GM18508 (cell line): ENCODE results near the gene IGFN1.
"Not testable (repeated sequence)": the region's sequence is repeated elsewhere in the genome, so short reads cannot be mapped to it uniquely, and the experiment has no call there.

Source experiments
- ATAC-seq: cut with Tn5 transposase; IDR thresholded peaks from one replicate; pipeline ENCODE4 v1.9.1; 2021; ENCODE audit warnings: moderate number of reproducible peaks; ENCODE audit not compliant: insufficient read depth, unreplicated experiment

IGFN1 gene

DNA sequence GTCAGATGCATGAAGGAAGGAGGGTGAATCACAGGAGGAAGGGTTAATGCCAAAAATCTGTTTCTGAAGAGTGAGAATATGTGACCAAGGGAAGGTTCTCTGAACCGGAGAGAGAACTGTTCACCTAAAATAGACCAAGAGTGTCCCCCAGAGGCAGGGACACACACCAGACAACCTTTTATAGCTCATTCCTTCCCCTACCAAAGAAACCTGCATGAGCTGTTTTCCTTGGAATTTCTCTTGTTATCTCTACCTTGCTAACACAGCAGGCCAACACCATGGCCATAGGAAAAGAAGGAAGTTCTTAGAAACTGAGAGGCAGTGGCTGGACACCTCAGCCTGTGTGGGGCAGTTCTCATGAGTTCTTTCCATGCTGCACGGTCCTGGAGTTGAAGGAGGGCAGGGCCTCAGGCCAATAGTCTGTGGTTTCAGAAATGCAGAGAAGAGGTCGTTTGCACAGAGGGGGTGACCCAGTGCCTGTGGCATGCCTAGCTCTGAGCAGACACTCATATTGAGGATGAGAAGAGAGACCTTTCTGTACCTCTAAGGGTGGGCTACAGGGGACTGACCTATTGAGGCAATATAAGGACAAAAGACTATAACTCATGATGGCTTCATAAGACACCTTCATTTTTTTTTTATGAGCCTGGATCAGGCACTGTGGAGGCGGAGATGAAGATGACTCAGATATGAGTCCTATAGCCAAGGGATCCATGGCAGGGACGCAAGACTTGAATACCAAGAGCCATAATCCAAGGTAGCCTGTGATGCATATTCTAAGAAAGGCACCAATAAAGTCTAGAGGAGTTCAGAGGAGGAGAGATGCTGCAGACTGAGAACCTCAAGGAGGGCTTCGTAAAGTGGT is 39.4 kb downstream of the IGFN1 start:
- ATAC-seq: no peak

DNA sequence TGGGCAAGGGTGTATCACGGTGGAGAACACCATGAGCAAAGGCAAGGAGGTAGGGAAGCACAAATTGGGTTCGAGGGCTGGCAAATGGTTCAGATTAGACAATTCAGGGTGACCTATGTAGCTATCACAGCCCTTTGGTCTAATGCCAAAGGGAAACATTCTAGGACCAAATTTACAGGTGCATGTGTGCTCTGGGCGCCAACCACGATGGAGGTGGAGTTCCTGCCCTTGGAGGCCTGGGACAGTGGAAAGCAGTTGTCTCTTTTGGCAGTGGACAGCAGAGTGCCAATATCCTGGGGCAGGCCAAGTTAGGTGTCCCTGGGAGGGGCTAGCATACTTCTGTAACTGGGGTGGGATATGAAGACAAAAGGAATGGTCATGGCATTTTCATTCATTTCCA is 40.1 kb downstream of the IGFN1 start:
- ATAC-seq: no peak

DNA sequence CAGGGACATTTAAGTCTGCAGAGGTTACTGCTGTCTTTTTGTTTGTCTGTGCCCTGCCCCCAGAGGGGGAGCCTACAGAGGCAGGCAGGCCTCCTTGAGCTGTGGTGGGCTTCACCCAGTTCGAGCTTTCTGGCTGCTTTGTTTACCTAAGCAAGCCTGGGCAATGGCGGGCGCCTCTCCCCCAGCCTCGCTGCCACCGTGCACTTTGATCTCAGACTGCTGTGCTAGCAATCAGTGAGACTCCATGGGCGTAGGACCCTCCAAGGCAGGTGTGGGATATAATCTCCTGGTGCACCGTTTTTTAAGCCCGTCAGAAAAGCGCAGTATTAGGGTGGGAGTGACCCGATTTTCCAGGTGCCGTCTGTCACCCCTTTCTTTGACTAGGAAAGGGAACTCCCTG is 49.0 kb downstream of the IGFN1 start:
- not testable (repeated sequence) for ATAC-seq

DNA sequence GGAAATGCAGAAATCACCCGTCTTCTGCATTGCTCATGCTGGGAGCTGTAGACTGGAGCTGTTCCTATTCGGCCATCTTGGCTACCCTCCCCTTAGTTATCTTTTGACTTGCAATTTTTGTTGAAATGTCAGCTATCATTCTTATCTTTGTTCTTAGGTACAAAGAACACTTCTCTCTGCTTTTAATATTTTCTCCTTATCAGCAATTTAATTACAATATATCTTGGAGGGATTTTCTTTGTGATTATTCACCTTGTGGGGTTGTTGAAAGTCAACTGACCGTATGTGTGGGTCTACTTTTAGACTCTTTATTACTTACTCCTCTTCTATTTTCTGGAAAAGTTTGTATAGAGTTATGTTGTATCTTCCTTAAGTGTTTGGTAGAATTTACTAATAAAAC is 49.5 kb downstream of the IGFN1 start:
- no peak for ATAC-seq

- no peak for ATAC-seq
Measured at GRCh38 chr1:201241736-201242135, 51.1 kb downstream of the IGFN1 start.

GRCh38 chr1:201245082-201245481 is 54.5 kb downstream of the IGFN1 start:
- ATAC-seq: no peak

DNA sequence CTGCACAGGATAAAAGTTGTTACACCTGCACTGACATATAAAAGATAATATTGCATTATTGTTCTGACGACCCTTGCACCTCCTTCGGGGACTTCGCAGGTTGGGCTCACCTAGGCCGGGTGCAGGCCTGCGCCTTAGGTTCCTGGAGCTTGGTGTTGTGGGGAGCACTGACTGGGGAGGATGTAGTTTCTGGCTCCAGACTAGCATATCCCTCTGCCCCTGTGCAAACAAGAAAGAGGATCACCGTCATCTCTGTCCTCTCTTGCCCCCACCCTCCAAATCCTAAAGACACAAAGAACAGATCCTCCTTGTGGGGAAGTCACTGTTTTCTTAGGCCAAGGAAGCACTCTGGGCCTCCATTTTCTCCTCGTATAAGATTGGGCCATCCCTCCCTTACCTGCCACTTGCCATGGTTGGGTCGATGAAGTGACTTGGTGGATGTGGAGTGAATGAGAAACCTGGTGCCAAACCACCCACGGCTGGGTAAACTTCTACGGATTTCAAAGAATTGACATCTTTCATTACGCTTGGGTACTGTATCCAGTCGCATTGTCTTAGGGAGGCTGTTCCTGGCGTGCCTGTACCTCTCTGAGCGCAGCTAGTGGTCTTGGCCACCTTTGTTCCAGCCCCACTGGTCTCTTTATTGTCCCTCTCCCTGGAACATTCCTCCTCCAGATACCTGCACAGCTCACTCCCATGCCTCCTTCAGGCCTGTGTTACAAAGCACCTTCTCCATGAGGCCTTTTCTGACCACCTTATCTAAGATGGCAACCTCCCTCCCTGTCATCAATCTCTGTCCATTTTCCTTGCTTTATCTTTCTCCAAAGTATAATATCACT is 58.3 kb downstream of the IGFN1 start:
- ATAC-seq: no peak

GRCh38 chr1:201250326-201251011 is 59.8 kb downstream of the IGFN1 start:
- no peak for ATAC-seq

DNA sequence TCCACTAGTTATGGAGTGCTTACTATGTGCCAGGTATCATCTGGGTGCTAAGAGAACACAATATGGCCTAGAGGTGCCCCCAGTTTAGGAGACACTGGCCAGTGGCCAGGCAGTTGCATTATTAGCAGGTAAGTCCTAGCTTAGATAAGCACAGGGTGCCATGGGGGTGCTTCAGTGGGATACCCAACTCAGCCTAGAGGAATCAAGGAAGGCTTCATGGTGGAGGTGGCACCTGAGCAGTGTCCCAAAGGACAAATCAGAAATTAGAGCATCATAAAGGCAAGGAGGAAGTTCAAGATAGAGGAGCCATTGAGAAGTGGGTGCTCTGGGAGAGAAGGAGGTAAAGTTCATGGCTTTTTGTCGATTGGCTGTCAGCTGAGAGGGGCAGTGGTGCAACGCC is 60.8 kb downstream of the IGFN1 start:
- no peak for ATAC-seq

DNA sequence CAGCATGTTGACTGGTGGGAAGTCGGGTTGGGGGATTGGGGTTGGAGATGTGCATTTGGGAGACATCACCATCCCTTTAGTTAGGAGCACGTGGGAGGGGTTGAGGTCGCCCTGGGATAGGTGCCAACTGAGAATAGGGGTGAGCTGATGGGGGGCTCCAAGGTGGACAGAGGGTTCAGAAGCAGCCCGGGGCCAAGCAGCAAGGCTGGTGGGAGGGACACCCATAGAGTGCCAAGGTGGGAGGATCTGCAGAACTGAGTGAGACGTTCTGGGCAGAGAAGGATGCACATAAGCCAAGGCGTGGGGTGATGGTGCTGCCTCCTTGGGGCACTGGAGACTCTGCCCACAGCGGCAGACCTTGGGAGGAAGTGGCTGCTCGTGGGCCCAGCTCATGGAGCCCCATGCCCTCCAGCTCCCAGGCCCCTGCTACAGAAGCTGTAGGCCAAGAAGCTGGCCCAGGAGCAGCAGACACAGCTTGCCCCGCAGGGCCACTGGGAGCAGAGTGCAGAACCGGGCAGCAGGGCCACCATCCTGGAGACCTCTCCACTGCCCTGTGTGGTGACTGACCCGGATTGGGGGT is 61.3 kb downstream of the IGFN1 start:
- ATAC-seq: no peak

GRCh38 chr1:201252944-201253371 is 62.3 kb downstream of the IGFN1 start:
- ATAC-seq: no peak

DNA sequence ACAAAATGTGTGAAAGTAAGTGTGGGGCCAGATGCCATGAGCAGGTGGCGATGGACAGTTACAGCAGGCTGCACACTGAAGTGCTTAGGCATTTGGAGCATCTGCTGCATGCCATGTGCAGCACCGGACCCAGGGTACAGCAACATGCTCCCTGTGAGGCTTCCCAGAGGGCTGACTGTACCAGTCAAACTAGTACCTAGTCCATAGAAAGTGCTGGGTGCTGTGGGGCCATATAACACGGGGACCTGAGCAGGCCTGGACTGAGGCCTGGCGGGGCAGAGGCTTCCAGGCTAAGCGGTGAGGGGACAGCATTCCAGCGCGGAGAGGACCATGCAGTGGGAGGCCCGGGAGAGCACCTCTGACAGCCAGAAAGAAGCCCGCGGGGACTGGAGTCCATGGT is 62.8 kb downstream of the IGFN1 start:
- ATAC-seq: no peak

- ATAC-seq: no peak
Measured at GRCh38 chr1:201253906-201254624, 63.4 kb downstream of the IGFN1 start.

DNA sequence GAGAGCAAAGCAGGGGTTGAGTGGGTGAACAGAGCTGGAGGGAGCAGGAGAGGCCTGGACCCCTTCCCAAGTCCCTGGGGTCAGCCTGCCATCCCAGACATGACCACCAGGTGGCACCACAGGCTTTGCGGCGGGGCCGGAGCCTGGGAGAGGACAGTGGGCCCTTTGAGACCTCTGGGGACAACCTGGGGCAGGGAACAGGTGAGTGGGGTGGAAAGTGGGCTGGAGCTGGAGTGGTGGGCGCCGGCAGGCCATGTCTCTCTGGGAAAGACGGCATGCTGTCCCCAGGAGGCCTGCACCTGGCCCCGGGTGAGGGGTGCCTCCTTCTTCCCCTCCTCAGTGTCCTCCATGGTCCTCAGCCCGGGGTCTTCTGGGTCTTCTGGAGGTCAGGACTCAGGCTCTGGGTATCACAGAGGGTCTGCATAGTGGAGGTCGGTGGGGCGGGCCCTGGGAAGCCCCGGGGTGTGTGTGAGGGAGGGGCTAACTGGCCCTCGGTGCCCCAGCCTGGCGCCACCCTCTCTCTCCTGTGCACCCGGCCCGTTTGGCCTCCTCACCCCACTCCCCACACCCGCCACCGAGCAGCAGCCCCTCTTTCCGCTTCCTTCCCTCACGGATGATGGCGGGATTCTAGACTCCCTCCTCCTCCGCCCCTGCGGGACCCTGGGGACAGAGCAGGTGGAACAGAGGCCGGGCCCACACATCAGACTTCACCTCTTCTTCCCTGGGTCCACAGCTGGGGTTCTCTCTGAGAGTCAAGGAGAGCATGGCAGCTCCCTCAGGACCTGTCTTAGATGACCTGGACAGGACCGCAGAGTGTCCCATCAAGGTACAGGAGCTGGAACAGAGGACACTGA is 64.2 kb downstream of the IGFN1 start:
- ATAC-seq: no peak

DNA sequence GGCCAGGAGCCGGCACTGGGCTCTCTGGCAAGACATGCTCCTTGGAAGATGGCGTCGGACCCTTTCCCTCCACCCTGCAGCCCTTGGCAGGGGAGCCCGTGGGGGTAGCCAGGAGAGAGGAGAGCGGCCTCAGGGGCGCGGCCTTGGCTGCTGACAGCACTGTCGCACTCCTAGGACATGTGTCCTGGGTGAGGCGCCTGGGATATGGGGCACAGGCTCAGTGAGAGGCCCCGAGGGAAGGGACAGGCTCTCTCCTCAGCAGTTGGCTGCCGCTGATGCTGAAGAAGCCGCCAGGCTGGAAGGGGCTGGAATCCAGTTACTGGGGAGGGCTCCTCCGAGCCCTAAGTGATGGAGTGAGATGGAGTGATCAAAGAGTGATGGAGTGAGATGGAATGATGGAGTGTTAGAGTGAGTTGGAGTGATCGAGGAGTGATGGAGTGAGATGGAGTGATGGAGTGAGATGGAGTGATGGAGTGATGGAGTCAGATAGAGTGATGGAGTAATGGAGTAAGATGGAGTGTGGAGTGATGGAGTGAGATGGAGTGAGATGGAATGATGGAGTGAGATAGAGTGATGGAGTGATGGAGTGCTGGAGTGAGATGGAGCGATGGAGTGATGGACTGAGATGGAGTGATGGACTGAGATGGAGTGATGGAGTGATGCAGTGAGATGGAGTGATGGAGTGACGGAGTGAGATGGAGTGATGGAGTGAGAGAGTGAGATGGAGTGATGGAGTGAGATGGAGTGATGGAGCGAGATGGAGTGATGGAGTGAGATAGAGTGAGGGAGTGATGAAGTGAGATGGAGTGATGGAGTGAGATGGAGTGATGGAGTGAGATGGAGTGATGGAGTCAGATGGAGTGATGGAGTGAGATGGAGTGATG is 65.1 kb downstream of the IGFN1 start:
- no peak for ATAC-seq

- ATAC-seq: not testable (repeated sequence)
Measured at GRCh38 chr1:201258132-201258531, 67.5 kb downstream of the IGFN1 start.

GRCh38 chr1:201258763-201259230 is 68.2 kb downstream of the IGFN1 start:
- no peak for ATAC-seq
